GM21447 (cell line): ENCODE data around the gene CIRBP.

ENCODE experiments used
- ATAC-seq: cut with Tn5 transposase; IDR thresholded peaks from one replicate; pipeline ENCODE4 v1.9.1; 2021; ENCODE audit not compliant: unreplicated experiment

The CIRBP gene

GRCh38 chr19:1269065-1269477 is at the start of gene CIRBP:
Gene CIRBP, plus strand, starts transcription at chr19:1269332. Its CDS starts 1,602 bp downstream, at chr19:1270934.
- peak; percentile 44 for ATAC-seq

DNA sequence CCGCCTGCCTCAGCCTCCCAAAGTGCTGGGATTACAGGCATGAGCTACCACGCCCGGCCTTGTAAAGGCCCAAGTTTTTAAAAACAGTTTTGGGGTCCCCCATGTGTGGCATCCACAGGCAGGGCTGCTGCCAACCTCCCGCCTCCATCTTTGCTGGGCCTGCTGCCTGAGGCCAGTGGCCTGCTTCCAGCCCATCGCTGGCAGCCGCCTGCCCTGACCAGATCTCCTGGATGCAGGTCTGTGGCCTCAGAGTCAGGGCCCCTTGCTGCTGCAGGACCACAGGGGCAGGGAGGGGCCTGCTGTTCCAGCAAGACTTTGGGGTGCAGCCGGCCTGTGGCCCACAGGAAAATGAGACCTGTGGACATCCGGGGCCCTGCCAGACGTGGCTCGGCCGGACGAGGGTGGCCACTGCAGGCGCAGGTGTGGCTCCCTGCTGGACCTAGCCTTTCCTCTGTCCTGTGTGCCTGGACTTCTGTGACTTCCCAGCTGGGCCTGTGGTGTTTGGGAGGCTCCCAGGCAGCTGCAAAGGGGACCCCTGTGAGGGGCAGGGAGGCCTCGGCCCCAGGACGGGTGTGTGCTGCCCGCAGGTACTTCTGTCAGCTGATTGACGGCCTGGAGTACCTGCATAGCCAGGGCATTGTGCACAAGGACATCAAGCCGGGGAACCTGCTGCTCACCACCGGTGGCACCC is 49.2 kb upstream of the CIRBP start:
- ATAC-seq, result no peak

DNA sequence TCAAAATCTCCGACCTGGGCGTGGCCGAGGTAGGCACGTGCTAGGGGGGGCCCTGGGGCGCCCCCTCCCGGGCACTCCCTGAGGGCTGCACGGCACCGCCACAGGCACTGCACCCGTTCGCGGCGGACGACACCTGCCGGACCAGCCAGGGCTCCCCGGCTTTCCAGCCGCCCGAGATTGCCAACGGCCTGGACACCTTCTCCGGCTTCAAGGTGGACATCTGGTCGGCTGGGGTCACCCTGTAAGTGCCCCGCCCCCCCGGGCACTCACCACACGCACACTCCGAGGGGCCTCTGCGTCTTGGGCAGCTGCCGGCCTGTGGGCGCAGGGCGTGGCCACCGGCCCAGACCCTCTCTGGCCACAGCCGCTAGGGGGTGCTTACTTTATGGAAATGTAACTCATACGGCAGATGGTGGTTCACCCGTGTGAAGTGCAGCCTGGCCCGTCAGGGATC is 48.6 kb upstream of the CIRBP start:
- no peak for ATAC-seq

DNA sequence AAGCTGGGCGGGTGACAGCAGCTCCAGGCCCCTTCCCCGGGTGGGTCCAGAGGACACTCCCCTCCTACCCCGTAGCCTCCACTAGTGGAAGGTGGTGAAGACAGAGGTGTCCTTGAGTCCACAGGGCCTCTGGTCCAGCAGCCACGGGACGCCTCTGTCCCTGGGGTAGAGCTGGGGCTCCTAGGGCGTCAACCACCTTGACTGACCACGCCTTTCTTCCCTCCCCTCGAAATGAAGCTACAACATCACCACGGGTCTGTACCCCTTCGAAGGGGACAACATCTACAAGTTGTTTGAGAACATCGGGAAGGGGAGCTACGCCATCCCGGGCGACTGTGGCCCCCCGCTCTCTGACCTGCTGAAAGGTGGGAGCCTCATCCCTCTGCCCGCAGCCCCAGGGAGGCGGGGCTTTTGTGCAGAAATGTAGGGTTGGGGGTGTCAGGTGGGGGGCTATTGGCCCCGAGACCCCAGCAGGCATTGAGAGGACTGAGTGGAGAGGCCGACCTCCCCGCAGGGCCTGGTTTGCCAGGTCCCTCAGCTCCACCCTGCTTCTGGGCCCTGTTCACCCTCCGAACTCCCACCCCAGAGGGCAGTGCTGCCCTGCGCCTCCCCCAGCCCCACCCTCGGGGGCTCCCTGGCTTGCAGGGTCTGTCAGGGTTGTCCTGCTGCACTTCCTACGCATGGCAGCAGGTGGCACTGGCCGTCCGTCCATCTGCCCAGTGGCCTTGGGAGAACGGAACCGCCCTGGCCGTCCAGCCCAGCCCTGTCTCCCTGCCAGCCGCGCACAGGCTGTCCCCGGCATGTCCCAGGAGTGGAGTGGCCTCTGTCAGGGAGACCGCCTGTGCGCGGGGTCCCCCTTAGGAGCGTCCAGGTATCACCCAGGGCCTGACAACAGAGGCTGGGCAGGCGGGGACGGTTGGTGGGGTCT is 47.9 kb upstream of the CIRBP start:
- no peak for ATAC-seq

- ATAC-seq, result no peak
These were observed 47.3 kb upstream of the CIRBP start for GRCh38 chr19:1221904-1222255.

- no peak for ATAC-seq
These were observed 46.7 kb upstream of the CIRBP start for GRCh38 chr19:1222394-1222793.

DNA sequence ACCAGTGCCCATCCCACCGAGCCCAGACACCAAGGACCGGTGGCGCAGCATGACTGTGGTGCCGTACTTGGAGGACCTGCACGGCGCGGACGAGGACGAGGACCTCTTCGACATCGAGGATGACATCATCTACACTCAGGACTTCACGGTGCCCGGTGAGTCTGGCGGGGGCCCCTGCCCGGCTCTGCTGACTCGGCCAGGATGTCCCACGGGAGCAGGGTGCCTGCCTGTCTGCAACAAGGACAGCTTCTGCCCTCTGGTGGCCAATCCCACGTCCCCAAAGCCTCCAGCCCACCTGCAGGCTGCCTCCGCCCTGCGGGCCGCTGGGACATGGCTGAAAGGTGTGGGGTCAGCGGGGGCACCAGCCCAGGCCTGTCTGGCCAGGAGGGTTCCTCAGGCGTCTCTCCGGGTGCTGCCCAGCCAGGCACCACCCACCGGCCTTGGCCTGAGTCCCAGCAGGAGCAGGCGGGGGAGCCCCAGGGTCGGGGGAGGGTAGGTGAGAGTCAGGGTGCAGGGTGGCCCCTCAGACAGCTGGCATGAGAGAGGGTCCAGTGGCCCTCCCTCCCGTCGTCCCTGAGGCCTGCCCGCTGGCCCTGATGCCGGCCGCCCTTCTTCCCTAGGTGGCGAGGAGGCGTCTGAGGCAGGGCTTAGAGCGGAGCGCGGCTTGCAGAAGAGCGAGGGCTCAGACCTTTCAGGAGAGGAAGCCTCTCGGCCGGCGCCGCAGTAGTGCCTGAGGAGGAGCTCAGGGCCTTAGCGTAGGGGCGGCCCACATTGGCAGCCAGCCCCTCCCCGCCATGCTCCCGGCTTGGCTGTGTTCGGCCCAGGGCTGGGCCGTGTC is 45.9 kb upstream of the CIRBP start:
- ATAC-seq, result no peak

GRCh38 chr19:1224047-1224825 is 44.9 kb upstream of the CIRBP start:
- no peak for ATAC-seq

DNA sequence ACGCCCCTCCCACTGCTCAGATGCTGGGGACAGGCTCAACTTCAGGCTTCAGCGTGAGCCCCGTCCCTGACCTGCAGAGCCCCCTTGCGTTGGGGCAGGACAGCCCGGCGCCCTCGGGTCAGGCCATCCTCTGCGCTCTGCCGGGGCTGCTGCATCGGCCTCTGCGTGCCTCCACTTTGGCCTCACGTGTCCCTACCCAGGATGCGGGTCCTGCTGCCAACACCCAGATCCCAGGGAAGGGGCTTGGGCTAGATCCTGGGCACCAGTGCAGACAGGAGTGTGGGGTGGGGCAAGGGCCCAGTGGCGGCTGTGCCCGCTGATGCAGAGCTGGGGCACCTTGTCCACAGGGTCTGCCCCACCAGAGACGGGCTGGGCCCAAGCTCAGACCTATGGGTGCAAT is 44.3 kb upstream of the CIRBP start:
- ATAC-seq, result no peak

- no peak for ATAC-seq
These were observed 43.5 kb upstream of the CIRBP start for GRCh38 chr19:1225440-1226226.

GRCh38 chr19:1226227-1226518 is 43.0 kb upstream of the CIRBP start:
- ATAC-seq, result no peak

DNA sequence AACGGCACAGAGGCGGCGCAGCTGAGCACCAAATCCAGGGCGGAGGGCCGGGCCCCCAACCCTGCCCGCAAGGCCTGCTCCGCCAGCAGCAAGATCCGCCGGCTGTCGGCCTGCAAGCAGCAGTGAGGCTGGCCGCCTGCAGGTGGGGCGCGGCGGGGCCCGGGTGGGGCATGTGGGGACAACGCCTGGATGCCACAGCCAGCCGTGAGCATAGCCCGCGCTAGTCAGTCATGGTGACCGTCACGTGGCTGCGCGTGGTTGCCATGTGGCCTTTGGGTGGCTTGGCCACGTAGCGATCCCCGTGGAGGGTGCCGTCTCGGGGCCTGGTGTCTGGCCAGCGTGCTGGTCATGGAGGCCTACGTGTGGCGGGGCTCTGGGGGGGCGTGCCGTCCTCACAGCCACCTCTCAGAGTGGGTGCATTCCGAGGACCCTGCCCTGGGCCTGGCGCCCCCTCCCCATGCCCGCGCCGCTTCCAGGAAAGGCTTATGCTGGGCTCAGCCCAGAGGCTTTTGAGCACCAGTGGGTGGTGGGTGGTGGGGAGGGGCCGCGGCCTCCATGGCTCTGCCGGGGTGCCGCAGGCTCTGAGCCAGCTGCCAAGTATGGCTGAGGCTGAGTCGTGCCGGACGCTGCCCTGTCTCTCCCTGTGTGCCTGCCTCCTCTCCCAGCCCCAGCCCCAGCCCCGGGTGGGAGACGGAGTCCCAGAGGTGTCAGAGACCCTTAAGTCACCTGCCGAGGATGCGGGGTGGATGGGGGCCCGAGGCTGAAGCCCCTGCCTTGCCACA is 42.4 kb upstream of the CIRBP start:
- ATAC-seq, result no peak

GRCh38 chr19:1227304-1228054 is 41.7 kb upstream of the CIRBP start:
- no peak for ATAC-seq

- no peak for ATAC-seq
These were observed 40.8 kb upstream of the CIRBP start for GRCh38 chr19:1228161-1228957.

DNA sequence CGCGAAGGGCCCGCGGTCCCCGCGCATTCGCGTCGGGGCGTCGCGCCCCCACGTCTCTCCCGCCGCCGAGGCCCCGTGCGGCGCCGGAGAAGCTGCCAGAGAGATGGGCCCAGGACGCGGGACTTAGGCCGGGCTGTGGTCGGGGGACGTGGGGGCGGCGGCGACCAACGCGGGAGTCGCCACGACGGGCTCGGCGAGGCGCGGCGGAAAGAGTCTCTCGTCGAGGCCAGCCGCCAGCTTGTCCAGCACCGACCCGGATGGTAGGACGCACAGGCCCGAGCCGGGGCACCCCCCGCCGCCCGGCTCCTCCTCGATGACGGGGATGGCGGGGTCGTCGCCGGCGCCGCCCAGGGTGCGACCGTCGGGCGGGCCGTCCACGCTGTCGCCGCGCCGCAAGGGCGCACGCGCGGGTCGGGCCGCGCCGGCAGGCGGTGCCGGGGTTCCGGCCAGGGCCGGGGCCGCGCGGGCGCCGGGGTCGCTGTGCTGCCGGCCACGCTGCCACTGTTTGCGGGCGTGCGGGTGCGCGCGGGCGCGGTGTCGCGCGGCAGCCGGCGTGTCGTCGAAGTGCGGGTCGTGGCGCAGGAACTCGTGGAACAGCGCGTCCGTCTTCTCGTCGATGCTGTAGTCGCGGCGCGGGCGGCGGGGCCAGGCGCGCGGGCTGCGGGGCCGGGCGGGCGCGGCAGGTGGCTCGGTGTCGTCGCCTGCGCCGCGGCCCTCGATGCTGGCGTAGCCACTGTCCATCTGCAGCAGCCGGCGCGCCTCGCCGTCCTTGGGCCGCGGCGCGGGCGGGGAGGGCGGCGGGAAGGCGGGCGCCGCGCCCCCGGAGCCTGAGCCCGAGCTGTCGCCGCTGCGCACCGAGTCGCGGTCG is 39.8 kb upstream of the CIRBP start:
- ATAC-seq, result no peak

DNA sequence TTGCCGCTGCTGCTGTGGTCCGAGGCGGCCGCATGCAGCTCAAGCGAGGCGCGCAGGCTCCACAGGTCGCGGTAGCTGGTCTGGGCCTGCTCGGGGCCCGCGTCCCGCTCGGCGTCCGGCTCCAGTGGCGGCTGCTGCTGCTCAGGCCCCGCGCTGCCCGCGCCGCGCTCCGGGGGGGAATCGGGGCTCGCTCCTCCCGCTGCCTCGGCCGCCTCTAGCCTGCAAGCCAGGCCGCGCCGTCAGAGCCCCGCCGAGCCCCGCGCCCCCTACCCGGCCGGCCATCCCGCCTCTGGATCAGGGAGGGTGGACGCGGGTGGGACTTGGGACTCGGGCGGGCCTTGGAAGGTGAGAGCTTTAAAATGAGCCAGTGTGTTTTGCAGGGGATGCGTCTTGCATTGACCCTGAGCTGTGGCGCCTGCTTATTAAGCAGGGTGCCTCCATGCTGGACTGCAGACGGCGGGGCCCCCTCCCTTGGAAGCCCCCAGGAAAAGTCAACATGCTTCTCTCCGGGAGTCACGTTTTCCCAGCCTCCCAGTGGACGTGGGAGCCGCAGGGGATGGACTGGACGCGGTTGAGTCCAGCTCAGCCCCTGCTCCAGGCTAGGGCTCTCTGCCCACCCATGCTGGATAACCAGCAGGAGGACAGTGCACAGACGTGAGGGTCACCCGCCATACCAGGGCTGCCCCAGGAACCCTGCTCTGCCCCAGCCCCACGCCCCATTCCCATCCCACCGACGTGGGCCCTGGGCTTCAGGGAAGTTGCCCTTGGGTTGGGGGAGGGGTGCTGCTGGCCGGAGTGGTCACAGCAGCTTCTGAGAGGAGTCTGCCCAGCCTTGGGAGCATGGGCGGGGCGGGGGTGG is 39.0 kb upstream of the CIRBP start:
- ATAC-seq, result no peak
